HUES6 (cell line): ENCODE results near the gene PPP1R12A.
"Not testable (repeated sequence)": the region's sequence is repeated elsewhere in the genome, so short reads cannot be mapped to it uniquely, and the experiment has no call there.

ENCODE experiments used
- H3K27ac ChIP-seq: 2 replicates; pipeline ENCODE4 v1.7.0; 2013; ENCODE audit warnings: low read depth, mild to moderate bottlenecking, low read length, inconsistent platforms
- H3K27me3 ChIP-seq: 2 replicates; pipeline ENCODE4 v1.6.1; 2013; ENCODE audit warnings: low read length; ENCODE audit not compliant: control insufficient read depth, insufficient read depth
- H3K36me3 ChIP-seq: 2 replicates; pipeline ENCODE4 v1.6.1; 2013; ENCODE audit warnings: low read length; ENCODE audit not compliant: control insufficient read depth, insufficient read depth
- H3K4me1 ChIP-seq: 2 replicates; pipeline ENCODE4 v1.6.1; 2013; ENCODE audit warnings: low read length; ENCODE audit not compliant: control insufficient read depth, insufficient read depth
- H3K4me3 ChIP-seq: 2 replicates; pipeline ENCODE4 v1.5.1; 2013; ENCODE audit warnings: low read depth, low read length
- H3K9ac ChIP-seq: one replicate; pipeline ENCODE4 v1.6.1; 2013; ENCODE audit warnings: mild to moderate bottlenecking, low read length
- H3K9me3 ChIP-seq: 2 replicates; pipeline ENCODE4 v1.6.1; 2013; ENCODE audit warnings: low read depth, low read length; ENCODE audit not compliant: control insufficient read depth, insufficient read depth

Gene PPP1R12A

GRCh38 chr12:79959484-79959883 lies 24.6 kb upstream of the PPP1R12A start:
- no peaks in the 10 kb centered on the region for H3K4me1 ChIP-seq
- no peaks in the 10 kb centered on the region for H3K36me3 ChIP-seq
- no peak overlapping the region for H3K9ac ChIP-seq
- H3K9me3 ChIP-seq: 0 out of 2 replicates have a peak, but pooled peaks cover 5% of the 10 kb centered on the region
- no peak overlapping the region for H3K4me3 ChIP-seq
- H3K27me3 ChIP-seq: no peaks in the 10 kb centered on the region
- no peak overlapping the region for H3K27ac ChIP-seq

GRCh38 chr12:79956896-79957295 lies 22.0 kb upstream of the PPP1R12A start:
- no peak overlapping the region for H3K9ac ChIP-seq
- H3K27me3 ChIP-seq: no peaks in the 10 kb centered on the region
- H3K4me1 ChIP-seq: no peaks in the 10 kb centered on the region
- 0 out of 2 replicates have a peak, but pooled peaks cover 5% of the 10 kb centered on the region for H3K9me3 ChIP-seq
- no peaks in the 10 kb centered on the region for H3K36me3 ChIP-seq
- H3K27ac ChIP-seq: no peak overlapping the region
- H3K4me3 ChIP-seq: no peak overlapping the region

GRCh38 chr12:79955561-79955960 lies 20.7 kb upstream of the PPP1R12A start:
- Histone ChIP-seq H3K36me3 (no peaks in the 10 kb centered on the region), H3K4me3 (no peak overlapping the region), H3K27me3 (no peaks in the 10 kb centered on the region), H3K4me1 (no peaks in the 10 kb centered on the region), H3K27ac (no peak overlapping the region), H3K9ac (no peak overlapping the region), H3K9me3 (0 out of 2 replicates have a peak, but pooled peaks cover 5% of the 10 kb centered on the region)

GRCh38 chr12:79954037-79954610 lies 19.2 kb upstream of the PPP1R12A start:
- Histone ChIP-seq H3K27ac (no peak overlapping the region), H3K27me3 (no peaks in the 10 kb centered on the region), H3K36me3 (no peaks in the 10 kb centered on the region), H3K4me1 (no peaks in the 10 kb centered on the region), H3K9ac (no peak overlapping the region), H3K4me3 (no peak overlapping the region), H3K9me3 (0 out of 2 replicates have a peak, but pooled peaks cover 5% of the 10 kb centered on the region)

GRCh38 chr12:79949098-79949497 lies 14.2 kb upstream of the PPP1R12A start:
- H3K9me3 ChIP-seq: no peaks in the 10 kb centered on the region
- H3K27ac ChIP-seq: no peak overlapping the region
- no peaks in the 10 kb centered on the region for H3K36me3 ChIP-seq
- H3K4me1 ChIP-seq: peaks cover 4% of the 10 kb centered on the region
- no peaks in the 10 kb centered on the region for H3K27me3 ChIP-seq
- no peak overlapping the region for H3K9ac ChIP-seq
- H3K4me3 ChIP-seq: no peak overlapping the region

GRCh38 chr12:79945433-79945832 lies 10.5 kb upstream of the PPP1R12A start:
- H3K4me3 ChIP-seq: no peak overlapping the region
- H3K27ac ChIP-seq: no peak overlapping the region
- H3K27me3 ChIP-seq: no peaks in the 10 kb centered on the region
- H3K9ac ChIP-seq: no peak overlapping the region
- H3K4me1 ChIP-seq: peaks cover 4% of the 10 kb centered on the region
- H3K36me3 ChIP-seq: no peaks in the 10 kb centered on the region
- no peaks in the 10 kb centered on the region for H3K9me3 ChIP-seq

GRCh38 chr12:79944565-79944964 lies 9.7 kb upstream of the PPP1R12A start:
- Histone ChIP-seq H3K27ac (no peak overlapping the region), H3K9ac (no peak overlapping the region), H3K4me1 (peaks cover 4% of the 10 kb centered on the region), H3K9me3 (no peaks in the 10 kb centered on the region), H3K27me3 (no peaks in the 10 kb centered on the region), H3K4me3 (no peak overlapping the region), H3K36me3 (no peaks in the 10 kb centered on the region)

GRCh38 chr12:79942846-79943245 lies 7.9 kb upstream of the PPP1R12A start:
- not testable (repeated sequence) for H3K36me3 ChIP-seq, H3K27me3 ChIP-seq, H3K4me1 ChIP-seq, H3K9me3 ChIP-seq, H3K9ac ChIP-seq, H3K27ac ChIP-seq, H3K4me3 ChIP-seq

- no peak overlapping the region for H3K9ac ChIP-seq
- no peaks in the 10 kb centered on the region for H3K27me3 ChIP-seq
- no peak overlapping the region for H3K4me3 ChIP-seq
- H3K9me3 ChIP-seq: no peaks in the 10 kb centered on the region
- H3K36me3 ChIP-seq: no peaks in the 10 kb centered on the region
- H3K27ac ChIP-seq: no peak overlapping the region
- 0 out of 2 replicates have a peak, but pooled peaks cover 6% of the 10 kb centered on the region for H3K4me1 ChIP-seq
Measured at GRCh38 chr12:79939728-79940310, 4.9 kb upstream of the PPP1R12A start.

- H3K9me3 ChIP-seq: no peaks in the 10 kb centered on the region
- H3K4me1 ChIP-seq: 0 out of 2 replicates have a peak, but pooled peaks cover 6% of the 10 kb centered on the region
- no peak overlapping the region for H3K9ac ChIP-seq
- no peaks in the 10 kb centered on the region for H3K36me3 ChIP-seq
- H3K27me3 ChIP-seq: no peaks in the 10 kb centered on the region
- H3K27ac ChIP-seq: no peak overlapping the region
- no peak overlapping the region for H3K4me3 ChIP-seq
Measured at GRCh38 chr12:79938843-79939242, 3.9 kb upstream of the PPP1R12A start.

- Histone ChIP-seq H3K9me3 (no peaks in the 10 kb centered on the region), H3K9ac (no peak overlapping the region), H3K4me3 (no peak overlapping the region), H3K27me3 (no peaks in the 10 kb centered on the region), H3K4me1 (peaks cover 13% of the 10 kb centered on the region), H3K36me3 (no peaks in the 10 kb centered on the region), H3K27ac (no peak overlapping the region)
Measured at GRCh38 chr12:79936670-79937069, 1.8 kb upstream of the PPP1R12A start.
